Smooth muscle cell (in vitro differentiated cells): Measurements from ENCODE around the gene UNC5A. TPM values are rescaled to one million over a fixed set of nuclear protein-coding genes. Genes with fewer than 3 reads are reported as not detected.

Experiments used
- DNase-seq: peaks from one replicate; lab custom pipeline; 2025; ENCODE audit not compliant: unreplicated experiment; lab: John Stamatoyannopoulos, UW
- H2AFZ ChIP-seq: fragments of 200-600 bp; sonication (generic); 2 replicates; pipeline ENCODE4 v1.6.0; 2016; ENCODE audit warnings: antibody characterized with exemption, low read depth, mild to moderate bottlenecking
- H3F3A ChIP-seq: fragments of 200-600 bp; sonication (generic); 2 replicates; pipeline ENCODE4 v1.6.0; 2017; ENCODE audit warnings: antibody characterized with exemption, low read depth
- H3K27ac ChIP-seq: fragments of 200-600 bp; sonication (generic); 2 replicates; pipeline ENCODE4 v1.5.1; 2016; ENCODE audit warnings: low read depth, mild to moderate bottlenecking
- H3K27me3 ChIP-seq: fragments of 200-600 bp; sonication (generic); 2 replicates; pipeline ENCODE4 v1.6.1; 2016; ENCODE audit warnings: low read depth, mild to moderate bottlenecking
- H3K36me3 ChIP-seq: fragments of 200-600 bp; sonication (generic); 2 replicates; pipeline ENCODE4 v1.5.1; 2016; ENCODE audit warnings: low read depth
- H3K4me1 ChIP-seq: fragments of 200-600 bp; sonication (generic); 2 replicates; pipeline ENCODE4 v1.5.1; 2016; ENCODE audit warnings: low read depth
- H3K4me2 ChIP-seq: fragments of 200-600 bp; sonication (generic); 2 replicates; pipeline ENCODE4 v1.6.0; 2016; ENCODE audit warnings: mild to moderate bottlenecking
- H3K4me3 ChIP-seq: fragments of 200-600 bp; sonication (generic); 2 replicates; pipeline ENCODE4 v1.5.1; 2016; ENCODE audit warnings: mild to moderate bottlenecking
- H3K79me2 ChIP-seq: fragments of 200-600 bp; sonication (generic); 2 replicates; pipeline ENCODE4 v1.6.0; 2016; ENCODE audit warnings: low read depth, mild to moderate bottlenecking
- H3K9ac ChIP-seq: fragments of 200-600 bp; sonication (generic); 2 replicates; pipeline ENCODE4 v1.6.0; 2016; ENCODE audit warnings: low read depth
- H3K9me3 ChIP-seq: fragments of 200-600 bp; sonication (generic); replicated peaks from 2 replicates; pipeline ENCODE4 v1.5.1; 2016; ENCODE audit warnings: low read depth
- H4K20me1 ChIP-seq: fragments of 200-600 bp; sonication (generic); 2 replicates; pipeline ENCODE4 v1.6.0; 2016; ENCODE audit warnings: low read depth
- CTCF ChIP-seq: fragments of 200-600 bp; sonication (generic); IDR thresholded peaks from 2 replicates; pipeline ENCODE4 v1.5.1; 2017; ENCODE audit warnings: borderline replicate concordance, mild to moderate bottlenecking, antibody characterized with exemption; ENCODE audit not compliant: insufficient read depth, poor library complexity, severe bottlenecking
- WGBS: methylation state at CpG from one replicate; pipeline ENCODE4 v1.1.7; 2016; ENCODE audit warnings: low lambda C conversion rate; 5-methylcytosine and 5-hydroxymethylcytosine counted together
- polyA plus RNA-seq: library from polyadenylated mRNA; unstranded; fragments of >200 nt; fragmentation: Nextera tagmentation; extraction: Ambion mirVana; gene quantifications from 2 replicates; pipeline ENCODE4 v1.2.1, GENCODE V29; 2016
- total RNA-seq: library from RNA; depleted of rRNA; stranded (reverse); fragments of >200 nt; gene quantifications from 2 replicates; pipeline ENCODE4 v1.2.3, GENCODE V29; 2014

Gene UNC5A
- total and polyA plus RNA-seq, 2 experiments from 2014 or later, result not detected

- Histone ChIP-seq H3K4me3 (no peak overlapping the region), H3K9ac (no peak overlapping the region)
Observed at GRCh38 chr5:176876506-176877431, 66.4 kb downstream of the UNC5A start.

GRCh38 chr5:176877793-176878331 is 67.5 kb downstream of the UNC5A start:
- no peaks in the 10 kb centered on the region for H3F3A ChIP-seq
- no peak overlapping the region for H2AFZ ChIP-seq
- no peaks in the 10 kb centered on the region for H4K20me1 ChIP-seq
- no peaks in the 10 kb centered on the region for H3K79me2 ChIP-seq
- no peak for TF ChIP-seq CTCF
- H3K36me3 ChIP-seq, result no peaks in the 10 kb centered on the region
- no peak for DNase-seq
- no peaks in the 10 kb centered on the region for H3K9me3 ChIP-seq
- H3K27ac ChIP-seq, result no peak overlapping the region
- H3K9ac ChIP-seq, result no peak overlapping the region
- 89% methylated on average over 20 of the region's 21 CpGs for WGBS
- peaks cover 25% of the 10 kb centered on the region for H3K27me3 ChIP-seq
- H3K4me3 ChIP-seq, result no peak overlapping the region
- H3K4me2 ChIP-seq, result no peak overlapping the region
- no peaks in the 10 kb centered on the region for H3K4me1 ChIP-seq

More at GRCh38 chr5:176876506-176877431, 66.4 kb downstream of the UNC5A start:
- H3K4me2 ChIP-seq, result no peak overlapping the region
- 87% methylated on average over 24 of the region's 24 CpGs for WGBS
- no peak for DNase-seq
- TF ChIP-seq CTCF, result no peak
- peaks cover 25% of the 10 kb centered on the region for H3K27me3 ChIP-seq
- H3F3A ChIP-seq, result no peaks in the 10 kb centered on the region
- no peaks in the 10 kb centered on the region for H3K4me1 ChIP-seq
- no peaks in the 10 kb centered on the region for H4K20me1 ChIP-seq
- H3K27ac ChIP-seq, result no peak overlapping the region
- H3K9me3 ChIP-seq, result no peaks in the 10 kb centered on the region
- no peaks in the 10 kb centered on the region for H3K79me2 ChIP-seq
- no peak overlapping the region for H2AFZ ChIP-seq
- no peaks in the 10 kb centered on the region for H3K36me3 ChIP-seq

- Histone ChIP-seq H3F3A (no peaks in the 10 kb centered on the region), H2AFZ (no peak overlapping the region), H4K20me1 (no peaks in the 10 kb centered on the region), H3K9ac (no peak overlapping the region), H3K27ac (no peak overlapping the region), H3K79me2 (no peaks in the 10 kb centered on the region), H3K27me3 (peaks cover 22% of the 10 kb centered on the region), H3K4me1 (no peaks in the 10 kb centered on the region), H3K9me3 (no peaks in the 10 kb centered on the region), H3K4me2 (no peak overlapping the region), H3K36me3 (no peaks in the 10 kb centered on the region), H3K4me3 (no peak overlapping the region)
- TF ChIP-seq CTCF, result no peak
- no peak for DNase-seq
- WGBS, result 94% methylated on average over 5 of the region's 12 CpGs
Observed at GRCh38 chr5:176878463-176878862, 68.1 kb downstream of the UNC5A start.
